OCI-M1 (cell line): ENCODE measurements around the gene IL20RA.
A peak's percentile ranks its signal among the peaks of the same experiment; 100 is the strongest.

ENCODE experiments used
- DNase-seq: peaks from one replicate; lab custom pipeline; 2025; lab: John Stamatoyannopoulos, UW

The IL20RA gene

GRCh38 chr6:137045222-137045789 lies 541 bp upstream of the IL20RA start:
- DNase-seq: no peak

GRCh38 chr6:137043710-137044365 lies 927 bp downstream of the IL20RA start:
- no peak for DNase-seq

- DNase-seq: no peak
These were observed 4.4 kb downstream of the IL20RA start for GRCh38 chr6:137040393-137040792.

DNA sequence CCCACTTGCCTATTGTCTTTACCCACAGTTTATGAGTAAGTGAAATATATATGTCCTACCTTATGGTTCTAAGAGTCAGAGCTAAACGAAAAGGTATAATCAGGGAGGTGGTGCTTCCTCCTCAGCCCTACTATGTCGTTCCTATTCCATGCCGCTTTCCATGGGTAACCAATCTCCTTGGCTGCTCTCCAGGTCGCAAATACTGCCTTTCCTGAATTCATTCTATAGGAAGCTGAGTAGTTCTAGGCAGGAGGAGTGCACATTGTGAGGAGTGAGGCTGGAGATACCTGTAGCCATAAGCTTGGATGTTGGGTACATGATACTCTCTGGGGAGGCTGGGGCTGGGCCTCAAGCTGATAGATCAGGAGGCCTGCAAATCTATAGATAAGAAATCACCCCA lies 5.8 kb downstream of the IL20RA start:
- DNase-seq: no peak

- no peak for DNase-seq
These were observed 8.0 kb downstream of the IL20RA start for GRCh38 chr6:137036566-137037300.

GRCh38 chr6:137033828-137034227 lies 10.9 kb downstream of the IL20RA start:
- DNase-seq: peak; percentile 93

- no peak for DNase-seq
These were observed 13.6 kb downstream of the IL20RA start for GRCh38 chr6:137031122-137031521.

DNA sequence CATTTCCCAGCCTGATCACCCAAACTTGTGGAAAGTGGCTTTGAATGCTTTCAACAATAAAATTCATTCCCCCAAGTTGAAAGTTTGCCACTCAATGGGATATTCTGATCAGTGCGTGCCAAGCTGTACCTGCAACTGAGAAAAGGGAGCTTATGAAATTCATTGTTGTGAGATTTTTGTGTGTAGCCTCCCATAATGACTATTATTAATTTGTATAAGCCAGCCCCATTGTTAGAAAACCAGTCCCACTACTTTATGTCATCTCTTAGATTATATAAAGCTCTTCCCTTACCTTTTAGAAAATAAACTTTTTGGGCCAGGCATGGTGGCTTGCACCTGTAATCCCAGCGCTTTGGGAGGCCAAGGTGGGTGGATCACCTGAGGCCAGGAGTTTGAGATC lies 15.9 kb downstream of the IL20RA start:
- no peak for DNase-seq

GRCh38 chr6:137025786-137026730 lies 18.7 kb downstream of the IL20RA start:
- DNase-seq: peak; percentile 24

DNA sequence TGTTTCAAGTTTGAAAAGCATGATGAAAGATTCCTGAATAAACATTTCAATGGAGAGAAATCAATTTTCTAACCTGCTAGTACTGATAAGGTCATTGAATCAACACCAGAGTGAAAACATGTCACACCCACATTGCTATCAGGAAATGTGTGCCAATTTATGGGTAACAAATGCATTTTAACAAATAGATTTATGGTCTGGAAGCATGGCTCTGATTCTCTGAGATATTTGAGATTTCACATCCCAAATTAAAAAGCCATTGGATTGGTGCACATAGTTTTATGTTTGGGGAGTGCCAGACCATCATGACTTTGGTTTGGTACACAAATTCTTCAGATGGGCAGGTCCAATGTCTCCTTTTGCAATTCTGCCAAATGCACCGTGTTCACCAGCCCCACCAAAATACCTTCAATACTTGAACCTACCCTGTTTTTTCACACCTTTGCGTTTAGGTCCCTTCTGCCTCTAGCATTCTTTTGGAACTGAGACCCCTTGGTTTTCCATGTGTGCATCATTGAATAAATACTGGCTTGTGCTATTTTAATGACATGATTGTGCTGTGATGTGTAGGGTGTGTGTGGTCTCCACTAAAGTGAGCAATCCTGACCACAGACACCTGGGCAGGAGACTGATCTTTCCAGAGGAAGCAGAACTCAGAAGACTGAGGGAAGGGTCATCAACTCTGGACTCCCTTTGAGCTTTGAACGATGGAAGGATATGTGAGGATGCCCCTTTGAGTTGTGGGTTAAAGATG lies 20.4 kb downstream of the IL20RA start:
- no peak for DNase-seq

DNA sequence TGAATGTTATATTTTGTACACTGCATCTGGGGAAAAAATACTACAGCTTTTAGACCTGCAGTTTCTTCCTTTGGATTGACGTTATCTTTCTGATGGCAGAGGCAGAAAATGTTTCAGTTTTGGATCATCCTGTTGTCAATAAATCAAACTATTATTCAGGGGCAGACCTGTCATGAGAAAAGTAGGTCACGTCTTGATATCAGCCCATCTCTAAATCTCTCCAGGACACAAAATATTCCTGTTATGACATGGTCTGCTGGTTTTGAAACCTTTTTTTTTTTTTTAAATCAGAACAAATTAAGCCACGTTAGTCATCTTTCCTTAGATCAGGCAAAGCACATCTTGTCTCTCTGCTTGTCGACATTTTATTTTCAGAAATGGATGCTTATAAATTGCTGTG lies 24.0 kb downstream of the IL20RA start:
- no peak for DNase-seq

DNA sequence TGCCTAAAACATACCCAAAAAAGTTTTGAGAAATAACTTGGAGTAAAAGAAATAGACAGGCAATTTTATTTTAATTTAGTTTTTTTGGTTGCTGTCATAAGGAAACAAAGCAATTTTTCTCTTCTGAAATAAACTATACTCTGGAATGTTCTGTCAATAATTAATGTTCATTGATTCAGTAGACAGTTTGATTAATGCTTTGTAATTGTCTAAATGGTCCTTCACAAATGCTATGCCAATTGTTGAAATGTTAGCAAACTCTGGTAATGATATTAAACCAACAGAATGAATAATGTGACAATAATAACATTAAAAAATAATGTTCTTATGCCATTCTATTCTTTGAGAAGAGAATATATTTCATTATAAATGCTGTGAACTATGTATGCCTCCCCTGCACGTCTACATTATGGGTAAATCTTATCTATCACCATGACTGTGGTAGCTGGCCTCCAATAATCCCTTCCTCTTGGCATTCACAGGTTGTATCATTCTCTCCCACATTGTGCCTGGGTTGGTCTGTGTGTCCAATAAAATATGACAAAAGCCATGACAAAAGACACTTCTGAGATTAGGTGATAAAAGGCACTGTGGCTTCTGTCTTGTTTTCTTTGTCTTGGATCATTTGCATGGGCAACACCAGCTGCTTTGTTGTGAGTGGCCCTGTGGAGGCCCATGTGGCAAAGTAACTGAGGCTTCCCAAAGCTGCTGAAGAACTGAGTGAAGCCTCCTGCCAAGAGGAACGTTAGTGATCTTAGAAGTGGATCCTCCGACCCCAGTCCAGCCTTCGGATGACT lies 25.1 kb downstream of the IL20RA start:
- peak; percentile 25 for DNase-seq

DNA sequence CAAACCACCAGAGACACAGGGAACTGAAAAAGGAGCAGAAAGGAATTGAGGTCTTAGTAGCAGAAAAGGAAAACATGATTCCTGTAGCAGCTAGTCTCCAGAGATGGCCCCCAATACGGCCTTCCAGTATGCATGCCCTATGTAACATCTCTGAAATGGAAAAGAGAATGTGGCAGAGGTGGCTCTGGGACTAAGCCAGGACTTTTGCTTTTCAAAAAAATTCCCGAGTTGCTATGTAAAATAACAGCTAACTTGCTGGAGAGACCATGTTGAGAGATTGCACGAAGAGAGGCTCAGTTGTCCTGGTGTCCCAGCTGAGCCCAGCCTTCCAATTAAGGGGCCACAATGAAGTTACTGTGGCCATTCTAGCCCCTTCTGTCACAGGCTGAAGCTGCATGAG lies 27.7 kb downstream of the IL20RA start:
- no peak for DNase-seq

GRCh38 chr6:137016356-137016755 lies 28.4 kb downstream of the IL20RA start:
- no peak for DNase-seq

- no peak for DNase-seq
These were observed 28.8 kb downstream of the IL20RA start for GRCh38 chr6:137015943-137016342.

- peak; percentile 65 for DNase-seq
These were observed 30.8 kb downstream of the IL20RA start for GRCh38 chr6:137013738-137014602.

DNA sequence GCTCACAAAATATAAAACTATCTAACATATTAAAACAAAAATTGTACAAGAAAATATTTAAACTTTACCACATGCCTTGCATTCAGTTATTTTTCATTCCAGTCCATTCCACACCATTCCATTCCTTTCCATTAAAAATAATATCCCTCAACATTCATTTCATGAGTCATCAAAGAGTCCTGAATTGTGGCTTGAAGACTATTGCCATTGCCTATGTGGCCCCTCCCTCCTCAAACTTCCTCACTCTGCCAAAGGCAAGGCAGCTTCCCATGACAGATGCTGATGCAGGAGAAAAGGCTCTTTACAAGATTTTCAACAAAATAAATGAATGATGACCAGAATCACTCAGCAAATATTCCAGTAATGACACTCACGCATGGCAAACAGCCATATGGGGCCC lies 31.7 kb downstream of the IL20RA start:
- no peak for DNase-seq

- no peak for DNase-seq
These were observed 33.4 kb downstream of the IL20RA start for GRCh38 chr6:137011406-137011805.

GRCh38 chr6:137010128-137010718 lies 34.5 kb downstream of the IL20RA start:
- no peak for DNase-seq
